WTC11 (cell line): Measurements from ENCODE around the gene SCAF8.

Experiments
- ZNF317 ChIP-seq: sonication (generic); formaldehyde crosslinking; IDR thresholded peaks from 2 replicates; pipeline ENCODE4 v1.8.1; 2023; ENCODE audit warnings: low read depth, mild to moderate bottlenecking, moderate library complexity, missing genetic modification reagents, borderline replicate concordance
- ZNF425 ChIP-seq: fragments of 250-450 bp; sonication (Bioruptor Pico); conservative IDR thresholded peaks from 2 replicates; pipeline ENCODE4 v1.9.0; 2021; ENCODE audit warnings: mild to moderate bottlenecking
- TF ChIP-seq, protein P1 (sequence below): sonication (generic); formaldehyde crosslinking; IDR thresholded peaks from 2 replicates; pipeline ENCODE4 v1.8.0; 2022; ENCODE audit warnings: mild to moderate bottlenecking, missing genetic modification reagents

DNA sequence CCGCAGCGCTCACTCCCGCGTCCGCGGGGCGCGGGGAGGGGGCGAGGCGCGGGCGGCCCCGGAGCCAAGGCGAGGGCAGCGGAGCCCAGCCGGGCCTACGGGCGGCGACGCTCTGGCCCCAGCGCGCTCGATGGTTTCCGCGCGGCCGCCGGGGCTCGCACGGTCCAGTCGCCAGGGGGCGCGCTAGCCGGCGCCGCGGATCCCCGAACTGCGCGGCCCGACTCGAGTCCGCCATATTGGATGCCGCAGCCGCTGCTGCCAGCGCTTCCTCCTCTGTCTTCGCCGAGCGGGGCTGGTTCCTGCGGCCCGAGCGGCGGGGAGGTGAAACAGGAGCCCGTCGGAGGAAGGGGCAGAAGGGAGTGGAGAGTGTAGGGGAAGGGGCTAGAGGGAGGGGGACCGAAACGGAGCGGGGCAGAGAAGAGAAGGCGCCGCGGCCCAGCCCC, at the start of gene SCAF8:
- TF ChIP-seq, protein P1, sequence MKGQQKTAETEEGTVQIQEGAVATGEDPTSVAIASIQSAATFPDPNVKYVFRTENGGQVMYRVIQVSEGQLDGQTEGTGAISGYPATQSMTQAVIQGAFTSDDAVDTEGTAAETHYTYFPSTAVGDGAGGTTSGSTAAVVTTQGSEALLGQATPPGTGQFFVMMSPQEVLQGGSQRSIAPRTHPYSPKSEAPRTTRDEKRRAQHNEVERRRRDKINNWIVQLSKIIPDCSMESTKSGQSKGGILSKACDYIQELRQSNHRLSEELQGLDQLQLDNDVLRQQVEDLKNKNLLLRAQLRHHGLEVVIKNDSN = no peak
- TF ChIP-seq ZNF425 (CRISPR knock-in tag) (no peak), ZNF317 (CRISPR knock-in tag) (no peak)
